ENCODE results near the gene ERCC5.

The ERCC5 gene

GRCh38 chr13:102845630-102846260 is at the start of gene ERCC5:
Gene ERCC5, plus strand, starts transcription at chr13:102846032. Its CDS starts 235 bp downstream, at chr13:102846267.
- in situ Hi-C loops (cut with MboI; ENCODE audit: low sequenced_read_pairs) = loop anchor here (10.0 kb wide), 1 partner anchor 251 kb away; the partner anchor contains the start of gene TPP2

GRCh38 chr13:102798581-102799425 is 47.0 kb upstream of the ERCC5 start, which contains the start of the genes BIVM and POGLUT2:
Gene BIVM, plus strand, starts transcription at chr13:102799119. Its CDS starts 8,149 bp downstream, at chr13:102807268.
Gene POGLUT2, minus strand, starts transcription at chr13:102798976. Its CDS starts 306 bp downstream, at chr13:102798670.
- in situ Hi-C loops (cut with MboI; ENCODE audit: low sequenced_read_pairs) = no loop called here

- in situ Hi-C loops (cut with MboI; ENCODE audit: low sequenced_read_pairs) = no loop called here
Observed at GRCh38 chr13:102799426-102800144, 46.2 kb upstream of the ERCC5 start.

GRCh38 chr13:102800145-102801041 is 45.4 kb upstream of the ERCC5 start:
- in situ Hi-C loops (cut with MboI; ENCODE audit: low sequenced_read_pairs) = no loop called here

GRCh38 chr13:102805680-102806079 is 40.2 kb upstream of the ERCC5 start:
- in situ Hi-C loops (cut with MboI; ENCODE audit: low sequenced_read_pairs) = no loop called here

GRCh38 chr13:102807699-102808098 is 38.1 kb upstream of the ERCC5 start:
- in situ Hi-C loops (cut with MboI; ENCODE audit: low sequenced_read_pairs) = no loop called here

- in situ Hi-C loops (cut with MboI; ENCODE audit: low sequenced_read_pairs) = no loop called here
Observed at GRCh38 chr13:102812611-102813287, 33.1 kb upstream of the ERCC5 start.

- in situ Hi-C loops (cut with MboI; ENCODE audit: low sequenced_read_pairs) = no loop called here
Observed at GRCh38 chr13:102814025-102814607, 31.7 kb upstream of the ERCC5 start.

GRCh38 chr13:102814793-102815192 is 31.0 kb upstream of the ERCC5 start:
- in situ Hi-C loops (cut with MboI; ENCODE audit: low sequenced_read_pairs) = no loop called here

- in situ Hi-C loops (cut with MboI; ENCODE audit: low sequenced_read_pairs) = no loop called here
Observed at GRCh38 chr13:102815788-102816187, 30.0 kb upstream of the ERCC5 start.

- in situ Hi-C loops (cut with MboI; ENCODE audit: low sequenced_read_pairs) = no loop called here
Observed at GRCh38 chr13:102816708-102817107, 29.1 kb upstream of the ERCC5 start.

- in situ Hi-C loops (cut with MboI; ENCODE audit: low sequenced_read_pairs) = no loop called here
Observed at GRCh38 chr13:102817241-102817640, 28.6 kb upstream of the ERCC5 start.

GRCh38 chr13:102817907-102818306 is 27.9 kb upstream of the ERCC5 start:
- in situ Hi-C loops (cut with MboI; ENCODE audit: low sequenced_read_pairs) = no loop called here

- in situ Hi-C loops (cut with MboI; ENCODE audit: low sequenced_read_pairs) = no loop called here
Observed at GRCh38 chr13:102825400-102825799, 20.4 kb upstream of the ERCC5 start.

GRCh38 chr13:102825921-102826706 is 19.7 kb upstream of the ERCC5 start:
- in situ Hi-C loops (cut with MboI; ENCODE audit: low sequenced_read_pairs) = no loop called here

- in situ Hi-C loops (cut with MboI; ENCODE audit: low sequenced_read_pairs) = no loop called here
Observed at GRCh38 chr13:102830646-102831045, 15.2 kb upstream of the ERCC5 start.

GRCh38 chr13:102836471-102836870 is 9.4 kb upstream of the ERCC5 start:
- in situ Hi-C loops (cut with MboI; ENCODE audit: low sequenced_read_pairs) = no loop called here

GRCh38 chr13:102838273-102838672 is 7.6 kb upstream of the ERCC5 start:
- in situ Hi-C loops (cut with MboI; ENCODE audit: low sequenced_read_pairs) = no loop called here

GRCh38 chr13:102838982-102839381 is 6.8 kb upstream of the ERCC5 start:
- in situ Hi-C loops (cut with MboI; ENCODE audit: low sequenced_read_pairs) = no loop called here

All from HL-60/S4 treated with retinoic acid at 250 ng/mL for 4 days and 3 days (cell line).